CD4-positive, alpha-beta T cell (primary cell): Measurements from ENCODE around the gene COL28A1. TPM values are rescaled to one million over a fixed set of nuclear protein-coding genes. Genes with fewer than 3 reads are reported as not detected.

Source experiments
- ATAC-seq: fragments of 200-7000 bp; cut with Tn5 transposase; one replicate; pipeline ENCODE4 v1.10.0; 2022; ENCODE audit warnings: mild to moderate bottlenecking; ENCODE audit not compliant: poor library complexity
- CTCF ChIA-PET: fragments of 350-600 bp; sonication (Branson Sonifier 250); formaldehyde crosslinking; loops from one replicate; lab custom pipeline; 2021; ENCODE audit warnings: antibody characterized with exemption, inconsistent platforms; lab: Charles Lee
- POLR2A ChIA-PET: fragments of 350-600 bp; sonication (Branson Sonifier 250); formaldehyde crosslinking; loops from one replicate; lab custom pipeline; 2021; ENCODE audit warnings: antibody characterized with exemption, inconsistent platforms; lab: Charles Lee
- DNase-seq, 14 experiments: peaks; one replicate each; pipeline ENCODE4 v3.0.0-alpha.2; 2013 to 2020; ENCODE audit warnings: mixed read lengths in 2 of 14
- H3K27ac ChIP-seq, 2 donors: one replicate each; pipeline versions ENCODE4 v1.5.1 to v1.7.0; 2013; ENCODE audit warnings: low read length in 2 of 2, low read depth in 1 of 2, mild to moderate bottlenecking in 1 of 2
- H3K27me3 ChIP-seq, 2 experiments: 1 replicate in 1 of 2; 2 replicates in 1 of 2; pipeline versions ENCODE4 v1.6.1 to v1.7.0; 2013; ENCODE audit warnings: low read length in 2 of 2, control low read depth in 1 of 2, mild to moderate bottlenecking in 1 of 2, moderate library complexity in 1 of 2; ENCODE audit not compliant: insufficient read depth in 2 of 2, control insufficient read depth in 1 of 2
- H3K36me3 ChIP-seq: one replicate; pipeline ENCODE4 v1.6.1; 2013; ENCODE audit warnings: low read length, control low read depth; ENCODE audit not compliant: insufficient read depth
- H3K4me1 ChIP-seq: one replicate; pipeline ENCODE4 v1.6.1; 2013; ENCODE audit warnings: low read length, control low read depth; ENCODE audit not compliant: insufficient read depth
- H3K4me3 ChIP-seq: one replicate; pipeline ENCODE4 v1.5.1; 2013; ENCODE audit warnings: mild to moderate bottlenecking, low read length, moderate library complexity
- H3K9me3 ChIP-seq, 2 experiments: 1 replicate in 1 of 2; 2 replicates in 1 of 2; pipeline versions ENCODE4 v1.6.1 to v1.7.0; 2013; ENCODE audit warnings: low read length in 2 of 2, mild to moderate bottlenecking in 2 of 2, control low read depth in 1 of 2, moderate library complexity in 1 of 2; ENCODE audit not compliant: control insufficient read depth in 1 of 2, insufficient read depth in 1 of 2
- H3K27ac Mint-ChIP-seq: one replicate; pipeline ENCODE4 v1.8.0; 2020; ENCODE audit warnings: mixed read lengths
- H3K27me3 Mint-ChIP-seq: one replicate; pipeline ENCODE4 v1.8.0; 2021; ENCODE audit warnings: mixed read lengths
- H3K36me3 Mint-ChIP-seq: one replicate; pipeline ENCODE4 v1.8.0; 2021; ENCODE audit warnings: low read depth, mixed read lengths
- H3K4me1 Mint-ChIP-seq: one replicate; pipeline ENCODE4 v1.8.0; 2021; ENCODE audit warnings: low read depth, mixed read lengths
- H3K4me3 Mint-ChIP-seq: one replicate; pipeline ENCODE4 v1.8.0; 2020; ENCODE audit warnings: mild to moderate bottlenecking, mixed read lengths
- H3K9me3 Mint-ChIP-seq: one replicate; pipeline ENCODE4 v1.8.0; 2020; ENCODE audit warnings: mixed read lengths
- CTCF ChIP-seq: fragments of 200-600 bp; IDR thresholded peaks from one replicate; pipeline ENCODE4 v1.8.0; 2022; ENCODE audit warnings: antibody characterized with exemption, mild to moderate bottlenecking
- intact Hi-C, 2 experiments: fragments of 100-400 bp; cut with DNase I in 1 of 2; cut with micrococcal nuclease in 1 of 2; formaldehyde crosslinking; loops; one replicate each; pipeline versions ENCODE4 v1.15.1 to v1.9.0; 2023 to 2025; cut with DNase I, micrococcal nuclease
- total RNA-seq, 174 experiments: library from RNA in 2 of 174; stranded (reverse) in 2 of 174; gene quantifications; one replicate each; pipeline ENCODE4 v1.2.3 and lab custom pipeline; 2021 to 2026

COL28A1 gene
- total RNA-seq, 2 experiments from 2014 or later: 0.22 TPM; not detected in 1

GRCh38 chr7:7498856-7499255 is 36.8 kb downstream of the COL28A1 start:
- Mint-ChIP-seq H3K4me3 (no peak overlapping the region), H3K36me3 (no peaks in the 10 kb centered on the region), H3K4me1 (no peaks in the 10 kb centered on the region), H3K27me3 (peaks cover 5% of the 10 kb centered on the region), H3K9me3 (no peaks in the 10 kb centered on the region), H3K27ac (no peak overlapping the region)
- no peak overlapping the region for H3K27ac ChIP-seq
- POLR2A ChIA-PET: no interaction called here
- H3K4me1 ChIP-seq: no peaks in the 10 kb centered on the region
- no peaks in the 10 kb centered on the region for H3K36me3 ChIP-seq
- H3K27me3 ChIP-seq: no peaks in the 10 kb centered on the region
- ATAC-seq (no peak), DNase-seq (no peak)
- CTCF ChIA-PET: no interaction called here
- intact Hi-C loops: no loop called here
- TF ChIP-seq CTCF: no peak
- H3K4me3 ChIP-seq: no peak overlapping the region
- no peaks in the 10 kb centered on the region for H3K9me3 ChIP-seq

GRCh38 chr7:7496311-7496710 is 39.4 kb downstream of the COL28A1 start:
- Mint-ChIP-seq H3K4me1 (no peaks in the 10 kb centered on the region), H3K4me3 (no peak overlapping the region), H3K9me3 (no peaks in the 10 kb centered on the region), H3K36me3 (no peaks in the 10 kb centered on the region), H3K27me3 (peaks cover 5% of the 10 kb centered on the region), H3K27ac (no peak overlapping the region)
- CTCF ChIA-PET: interaction anchor here (1.0 kb wide), 1 partner anchor 9 kb away, joined by 3 read pairs; no protein-coding TSS in a partner anchor
- Histone ChIP-seq H3K4me1 (no peaks in the 10 kb centered on the region), H3K4me3 (no peak overlapping the region), H3K9me3 (no peaks in the 10 kb centered on the region), H3K27ac (no peak overlapping the region), H3K27me3 (no peaks in the 10 kb centered on the region), H3K36me3 (no peaks in the 10 kb centered on the region)
- ATAC-seq (no peak), DNase-seq (no peak)
- no peak for TF ChIP-seq CTCF
- intact Hi-C loops: no loop called here
- POLR2A ChIA-PET: interaction anchor here (1.0 kb wide), 1 partner anchor 9 kb away, joined by 3 read pairs; no protein-coding TSS in a partner anchor

DNA sequence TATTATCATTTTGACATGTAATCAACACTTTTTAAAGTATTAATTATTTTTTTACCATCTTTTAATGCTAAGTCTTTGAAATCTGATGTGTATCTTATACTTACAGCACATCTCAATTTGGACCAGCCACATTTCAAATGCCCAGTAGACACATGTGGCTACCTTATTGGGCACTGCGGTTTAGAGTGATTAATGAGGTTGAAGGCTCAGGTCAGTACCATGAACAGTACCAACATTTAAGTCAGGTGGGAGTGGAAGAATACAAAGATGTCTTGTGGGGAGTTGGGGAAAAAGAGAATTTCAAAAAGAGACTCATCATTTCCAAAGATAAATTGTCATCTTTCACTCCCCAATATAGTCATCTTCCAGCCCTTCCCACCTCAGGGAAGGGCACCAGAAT is 40.5 kb downstream of the COL28A1 start:
- H3K4me3 Mint-ChIP-seq: no peak overlapping the region
- no peaks in the 10 kb centered on the region for H3K36me3 Mint-ChIP-seq
- no peaks in the 10 kb centered on the region for H3K9me3 Mint-ChIP-seq
- intact Hi-C loops: no loop called here
- H3K4me1 Mint-ChIP-seq: no peaks in the 10 kb centered on the region
- ATAC-seq (no peak), DNase-seq (no peak)
- no peaks in the 10 kb centered on the region for H3K36me3 ChIP-seq
- no peak overlapping the region for H3K27ac Mint-ChIP-seq
- no peaks in the 10 kb centered on the region for H3K9me3 ChIP-seq
- no peak for TF ChIP-seq CTCF
- H3K4me3 ChIP-seq: no peak overlapping the region
- no peak overlapping the region for H3K27ac ChIP-seq
- H3K27me3 ChIP-seq: no peaks in the 10 kb centered on the region
- CTCF ChIA-PET: no interaction called here
- H3K4me1 ChIP-seq: no peaks in the 10 kb centered on the region
- POLR2A ChIA-PET: interaction anchor here (1.0 kb wide), 1 partner anchor 8 kb away, joined by 3 read pairs; no protein-coding TSS in a partner anchor
- no peaks in the 10 kb centered on the region for H3K27me3 Mint-ChIP-seq
